H1 (cell line): ENCODE results near the gene TSPAN5. TPM values are rescaled to one million over a fixed set of nuclear protein-coding genes. Genes with fewer than 3 reads are reported as not detected.

Experiments
- CTCF ChIA-PET: fragments of 300-600 bp; sonication (Branson Sonifier 250); formaldehyde crosslinking; loops from one replicate; lab custom pipeline; 2021; ENCODE audit not compliant: partially characterized antibody; lab: Charles Lee
- POLR2A ChIA-PET: fragments of 300-600 bp; sonication (Branson Sonifier 250); formaldehyde crosslinking; loops from one replicate; lab custom pipeline; 2021; ENCODE audit warnings: inconsistent platforms; ENCODE audit not compliant: partially characterized antibody; lab: Charles Lee
- DNase-seq, 2 experiments: peaks; one replicate each; pipeline versions ENCODE4 v3.0.0 to v3.0.0-alpha.2; 2010 to 2022; ENCODE audit warnings: low spot score in 2 of 2, low read depth in 1 of 2, mixed read lengths in 1 of 2
- FAIRE-seq: peaks from 2 replicates; lab custom pipeline; 2011; peaks lifted over from hg19 to GRCh38; lab: Jason Lieb, UNC
- H2AFZ ChIP-seq: 2 replicates; pipeline ENCODE4 v1.8.1; 2012; ENCODE audit warnings: low read length, inconsistent platforms
- H2AK5ac ChIP-seq: 2 replicates; pipeline ENCODE4 v1.6.1; 2013; ENCODE audit warnings: low read depth, low read length
- H2BK120ac ChIP-seq: replicated peaks from 2 replicates; pipeline ENCODE3; 2013; ENCODE audit warnings: low read depth, low read length, inconsistent platforms
- H2BK12ac ChIP-seq: 2 replicates; pipeline ENCODE4 v1.6.1; 2013; ENCODE audit warnings: low read depth, low read length
- H2BK15ac ChIP-seq: 2 replicates; pipeline ENCODE4 v1.6.1; 2013; ENCODE audit warnings: low read length
- H2BK20ac ChIP-seq: 2 replicates; pipeline ENCODE4 v1.6.1; 2013; ENCODE audit warnings: low read length
- H2BK5ac ChIP-seq: 2 replicates; pipeline ENCODE4 v1.6.1; 2013; ENCODE audit warnings: low read depth, low read length
- H3K14ac ChIP-seq: 2 replicates; pipeline ENCODE4 v1.6.1; 2013; ENCODE audit warnings: inconsistent platforms; ENCODE audit not compliant: insufficient read length
- H3K18ac ChIP-seq: 2 replicates; pipeline ENCODE4 v1.6.1; 2013; ENCODE audit warnings: low read length; ENCODE audit errors: extremely low read depth
- H3K23ac ChIP-seq: 2 replicates; pipeline ENCODE4 v1.6.1; 2013; ENCODE audit warnings: inconsistent platforms; ENCODE audit not compliant: insufficient read length
- H3K23me2 ChIP-seq: 2 replicates; pipeline ENCODE4 v1.6.1; 2013; ENCODE audit warnings: low read depth, low read length
- H3K27ac ChIP-seq: 2 replicates; pipeline ENCODE4 v1.6.1; 2011; ENCODE audit warnings: low read depth, low read length, inconsistent platforms
- H3K27me3 ChIP-seq, 4 experiments: replicated peaks in 1 of 4; 1 replicate in 1 of 4; 2 replicates in 3 of 4; pipeline versions ENCODE4 v1.6.1 to v1.8.1; 2011 to 2013; ENCODE audit warnings: low read length in 3 of 4, mild to moderate bottlenecking in 3 of 4, inconsistent platforms in 2 of 4, mixed read lengths in 2 of 4, moderate library complexity in 1 of 4; ENCODE audit not compliant: control insufficient read depth in 3 of 4, insufficient read depth in 3 of 4; ENCODE audit errors: extremely low read depth in 1 of 4
- H3K36me3 ChIP-seq, 4 experiments: 2 replicates each; pipeline versions ENCODE4 v1.6.1 to v1.8.1; 2011 to 2013; ENCODE audit warnings: mild to moderate bottlenecking in 4 of 4, low read length in 3 of 4, moderate library complexity in 2 of 4, control low read depth in 1 of 4, inconsistent platforms in 1 of 4; ENCODE audit not compliant: insufficient read depth in 4 of 4, control insufficient read depth in 2 of 4
- H3K4ac ChIP-seq: replicated peaks from 2 replicates; pipeline ENCODE3; 2013; ENCODE audit warnings: low read length, low read depth, mixed read lengths, inconsistent platforms; ENCODE audit not compliant: insufficient read length
- H3K4me1 ChIP-seq, 4 experiments: replicated peaks in 1 of 4; 1 replicate in 1 of 4; 2 replicates in 3 of 4; pipeline versions ENCODE4 v1.6.1 to v1.8.1; 2011 to 2013; ENCODE audit warnings: low read length in 3 of 4, inconsistent platforms in 2 of 4, mixed read lengths in 1 of 4; ENCODE audit not compliant: insufficient read depth in 4 of 4, control insufficient read depth in 3 of 4
- H3K4me2 ChIP-seq, 2 experiments: 2 replicates each; pipeline versions ENCODE4 v1.6.1 to v1.8.1; 2011 to 2013; ENCODE audit warnings: low read depth in 2 of 2, low read length in 2 of 2, control low read depth in 1 of 2, inconsistent platforms in 1 of 2, mild to moderate bottlenecking in 1 of 2; ENCODE audit not compliant: insufficient read depth in 1 of 2
- H3K4me3 ChIP-seq, 4 experiments: fragments of 200-600, 300-600 bp in 1 of 4; sonication (generic), shearing (Covaris generic), sonication (Bioruptor Twin) in 1 of 4; 2 replicates each; pipeline versions ENCODE4 v1.5.1 to v1.8.1; 2011 to 2016; ENCODE audit warnings: low read length in 4 of 4, low read depth in 3 of 4, control low read depth in 2 of 4, inconsistent platforms in 2 of 4, mild to moderate bottlenecking in 2 of 4, mixed read lengths in 1 of 4, moderate library complexity in 1 of 4; ENCODE audit not compliant: insufficient read depth in 2 of 4; ENCODE audit errors: extremely low read depth in 1 of 4
- H3K56ac ChIP-seq: replicated peaks from 2 replicates; pipeline ENCODE3; 2013; ENCODE audit warnings: low read depth, mild to moderate bottlenecking, mixed read lengths, low read length, inconsistent platforms; ENCODE audit not compliant: insufficient read length
- H3K79me1 ChIP-seq: 2 replicates; pipeline ENCODE4 v1.6.1; 2013; ENCODE audit warnings: low read depth, low read length, control low read depth
- H3K79me2 ChIP-seq, 2 experiments: 2 replicates each; pipeline versions ENCODE4 v1.6.1 to v1.8.1; 2012 to 2013; ENCODE audit warnings: low read length in 2 of 2, mild to moderate bottlenecking in 2 of 2, inconsistent platforms in 1 of 2; ENCODE audit not compliant: insufficient read depth in 2 of 2, control insufficient read depth in 1 of 2
- H3K9ac ChIP-seq, 4 experiments: replicated peaks in 1 of 4; 1 replicate in 1 of 4; 2 replicates in 3 of 4; pipeline versions ENCODE4 v1.6.1 to v1.8.1; 2011 to 2013; ENCODE audit warnings: low read depth in 3 of 4, low read length in 3 of 4, control low read depth in 2 of 4, mild to moderate bottlenecking in 2 of 4, moderate library complexity in 2 of 4, inconsistent platforms in 1 of 4; ENCODE audit errors: extremely low read depth in 1 of 4
- H3K9me3 ChIP-seq, 2 experiments: 2 replicates each; pipeline versions ENCODE4 v1.6.1 to v1.8.1; 2012 to 2013; ENCODE audit warnings: mild to moderate bottlenecking in 2 of 2, moderate library complexity in 2 of 2, control low read depth in 1 of 2, inconsistent platforms in 1 of 2, low read depth in 1 of 2, low read length in 1 of 2, mixed read lengths in 1 of 2; ENCODE audit not compliant: insufficient read depth in 2 of 2
- H4K20me1 ChIP-seq, 2 experiments: replicated peaks in 1 of 2; 2 replicates each; pipeline versions ENCODE3 to v1.8.1; 2011 to 2013; ENCODE audit warnings: inconsistent platforms in 2 of 2, low read length in 2 of 2, mild to moderate bottlenecking in 1 of 2; ENCODE audit not compliant: insufficient read depth in 2 of 2, control insufficient read depth in 1 of 2
- H4K5ac ChIP-seq: 2 replicates; pipeline ENCODE4 v1.6.1; 2013; ENCODE audit warnings: low read length, low read depth, mixed read lengths, inconsistent platforms; ENCODE audit not compliant: insufficient read length
- H4K8ac ChIP-seq: 2 replicates; pipeline ENCODE4 v1.8.0; 2013; ENCODE audit warnings: mild to moderate bottlenecking, moderate library complexity, low read length, inconsistent platforms; ENCODE audit not compliant: insufficient read depth; ENCODE audit errors: extremely low read depth
- H4K91ac ChIP-seq: replicated peaks from 2 replicates; pipeline ENCODE3; 2013; ENCODE audit warnings: low read length, mixed read lengths, inconsistent platforms; ENCODE audit not compliant: insufficient read length
- CHD2 ChIP-seq: IDR thresholded peaks from 2 replicates; pipeline ENCODE4 v1.6.1; 2012; ENCODE audit warnings: low read length, improper control_type of control experiment
- EGR1 ChIP-seq: IDR thresholded peaks from 2 replicates; pipeline ENCODE4 v1.6.1; 2011; ENCODE audit warnings: low read depth, low read length, borderline replicate concordance
- EP300 ChIP-seq, 2 experiments: IDR thresholded peaks; 1 replicate in 1 of 2; 2 replicates in 1 of 2; pipeline ENCODE4 v1.6.1; 2011 to 2012; ENCODE audit warnings: low read depth in 2 of 2, low read length in 2 of 2, mild to moderate bottlenecking in 2 of 2, borderline replicate concordance in 1 of 2, inconsistent platforms in 1 of 2, moderate library complexity in 1 of 2
- KDM5A ChIP-seq: fragments of 200-600 bp; IDR thresholded peaks from 2 replicates; pipeline ENCODE4 v1.7.1; 2012; ENCODE audit warnings: mild to moderate bottlenecking, low read length, inconsistent platforms, mixed read lengths
- PHF8 ChIP-seq: fragments of 200-600 bp; sonication (generic); conservative IDR thresholded peaks from 2 replicates; pipeline ENCODE4 v1.7.1; 2012; ENCODE audit warnings: low read depth, mild to moderate bottlenecking, inconsistent platforms, low read length, moderate library complexity
- RNF2 ChIP-seq: fragments of 200-900, 300-1000 bp; sonication (generic); IDR thresholded peaks from 2 replicates; pipeline ENCODE4 v1.7.1; 2016; ENCODE audit warnings: borderline replicate concordance, low read depth, mild to moderate bottlenecking, antibody characterized with exemption, low read length; ENCODE audit not compliant: poor library complexity, severe bottlenecking; ENCODE audit errors: missing control alignments
- SAP30 ChIP-seq: fragments of 300-600 bp; sonication (generic); IDR thresholded peaks from 2 replicates; pipeline ENCODE4 v1.7.1; 2012; ENCODE audit warnings: low read length, moderate library complexity, mild to moderate bottlenecking, inconsistent platforms; ENCODE audit not compliant: insufficient read depth, insufficient replicate concordance
- SIRT6 ChIP-seq: IDR thresholded peaks from one replicate; pipeline ENCODE4 v1.7.1; 2012; ENCODE audit warnings: low read length, inconsistent platforms
- SP4 ChIP-seq: IDR thresholded peaks from 2 replicates; pipeline ENCODE4 v1.6.1; 2012; ENCODE audit warnings: low read length, inconsistent platforms
- TBP ChIP-seq: IDR thresholded peaks from 2 replicates; pipeline ENCODE4 v1.6.1; 2011; ENCODE audit warnings: low read depth, low read length, improper control_type of control experiment
- WGBS, 2 experiments: shearing (Covaris generic) in 1 of 2; methylation state at CpG; one replicate each; pipeline versions ENCODE4 v1.1.6 to v1.1.7; 2013 to 2015; ENCODE audit warnings: low lambda C conversion rate in 2 of 2, mixed read lengths in 2 of 2, inconsistent platforms in 1 of 2, low coverage in 1 of 2, missing lambda C conversion rate in 1 of 2; ENCODE audit not compliant: insufficient replicate concordance in 2 of 2, insufficient coverage in 1 of 2, insufficient read length in 1 of 2; ENCODE audit errors: extremely low coverage in 1 of 2, missing lambda C conversion rate in 1 of 2; 5-methylcytosine and 5-hydroxymethylcytosine counted together
- polyA plus RNA-seq, 7 experiments: library from polyadenylated mRNA; depleted of rRNA in 3 of 7; stranded (reverse) in 5 of 7; unstranded in 2 of 7; fragments of >200 nt in 5 of 7; fragments of 200-250 nt in 2 of 7; gene quantifications; 1 replicate in 5 of 7; 2 replicates in 1 of 7; 4 replicates in 1 of 7; pipeline versions ENCODE4 v1.2.1 to v1.2.3, GENCODE V29; 2011 to 2013; ENCODE audit warnings: missing spikeins in 2 of 7, mixed read lengths in 2 of 7
- total RNA-seq: library from RNA; stranded (reverse); fragmentation: NEBNext Ultra II Directional; extraction: Animal tissue kit (Norgen Biotek cat#: 25700); gene quantifications from 2 replicates; pipeline ENCODE4 v1.2.1, GENCODE V29; 2021
- TF ChIP-seq, protein P1 (sequence below): IDR thresholded peaks from 2 replicates; pipeline ENCODE4 v1.6.1; 2012; ENCODE audit warnings: inconsistent platforms

Gene TSPAN5
- total and polyA plus RNA-seq, 2 of the 8 experiments (the other 6 are each of a cell fraction or from before 2014, with no cell fraction given): 17.6 to 21.2 TPM

DNA sequence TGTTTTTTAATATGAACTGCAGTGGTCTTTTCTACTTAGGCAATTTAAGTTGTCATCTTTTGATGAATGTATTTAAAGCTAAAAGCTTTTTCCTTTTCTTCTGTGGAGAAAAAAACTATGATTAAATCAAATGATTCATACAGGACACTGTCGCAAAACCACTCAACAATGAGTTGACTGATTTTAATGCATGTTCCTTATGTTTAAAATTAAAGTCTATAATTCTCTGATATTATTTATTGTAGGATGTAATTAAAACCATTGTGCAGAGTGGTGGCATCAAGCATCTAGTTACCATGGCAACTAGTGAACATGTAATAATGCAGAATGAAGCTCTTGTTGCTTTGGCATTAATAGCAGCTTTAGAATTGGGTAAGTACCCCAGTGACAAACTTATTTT lies 224.7 kb downstream of the TSPAN5 start:
- Histone ChIP-seq H2BK12ac (no peak overlapping the region), H4K5ac (no peak overlapping the region), H3K23me2 (no peaks in the 10 kb centered on the region), H3K79me2 (no peaks in the 10 kb centered on the region), H3K27ac (no peak overlapping the region), H3K27me3 (no peaks in the 10 kb centered on the region), H2BK15ac (no peak overlapping the region), H3K18ac (no peak overlapping the region), H2AFZ (no peak overlapping the region), H3K9me3 (no peaks in the 10 kb centered on the region), H2AK5ac (no peak overlapping the region), H3K9ac (no peak overlapping the region), H3K56ac (no peak overlapping the region), H2BK20ac (no peak overlapping the region), H4K8ac (no peak overlapping the region), H4K91ac (no peak overlapping the region), H2BK5ac (no peak overlapping the region), H3K4me3 (no peak overlapping the region), H3K36me3 (no peaks in the 10 kb centered on the region; a peak in 1 of 8 replicates), H2BK120ac (no peak overlapping the region), H3K23ac (no peak overlapping the region), H3K4me2 (no peak overlapping the region), H4K20me1 (no peaks in the 10 kb centered on the region), H3K4ac (no peak overlapping the region), H3K79me1 (no peaks in the 10 kb centered on the region), H3K14ac (no peak overlapping the region), H3K4me1 (no peaks in the 10 kb centered on the region)
- FAIRE-seq (no peak), DNase-seq (no peak)
- ChIA-PET POLR2A (no interaction called here), CTCF (interaction anchor here (1.3 to 1.6 kb wide), 4 partner anchors 13 to 406 kb away, joined by 4 to 6 read pairs (median 5); partner anchors contain the start of gene STPG2)
- TF ChIP-seq PHF8: no peak
- TF ChIP-seq, protein P1, sequence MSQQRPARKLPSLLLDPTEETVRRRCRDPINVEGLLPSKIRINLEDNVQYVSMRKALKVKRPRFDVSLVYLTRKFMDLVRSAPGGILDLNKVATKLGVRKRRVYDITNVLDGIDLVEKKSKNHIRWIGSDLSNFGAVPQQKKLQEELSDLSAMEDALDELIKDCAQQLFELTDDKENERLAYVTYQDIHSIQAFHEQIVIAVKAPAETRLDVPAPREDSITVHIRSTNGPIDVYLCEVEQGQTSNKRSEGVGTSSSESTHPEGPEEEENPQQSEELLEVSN: no peak
- TF ChIP-seq EP300 (IDR thresholded peaks at IDR 0.05; ENCODE audit: borderline replicate concordance in 1 of 2, low read depth in 2 of 2, low read length in 2 of 2): no peak
- TF ChIP-seq CHD2: no peak
- TF ChIP-seq RNF2: no peak
- TF ChIP-seq SP4: no peak
- no peak for TF ChIP-seq TBP
- no peak for TF ChIP-seq SIRT6
- TF ChIP-seq EGR1: no peak
- no peak for TF ChIP-seq SAP30
- no peak for TF ChIP-seq KDM5A
- WGBS, 2 experiments: 90% methylated on average over 1 of the region's 1 CpG; no CpG with 5 or more reads in 1 of the 2 experiments
